ENCODE results near the gene LDLRAP1.
"Not testable (repeated sequence)": the region's sequence is repeated elsewhere in the genome, so short reads cannot be mapped to it uniquely, and the experiment has no call there.

LDLRAP1 gene, protein sequence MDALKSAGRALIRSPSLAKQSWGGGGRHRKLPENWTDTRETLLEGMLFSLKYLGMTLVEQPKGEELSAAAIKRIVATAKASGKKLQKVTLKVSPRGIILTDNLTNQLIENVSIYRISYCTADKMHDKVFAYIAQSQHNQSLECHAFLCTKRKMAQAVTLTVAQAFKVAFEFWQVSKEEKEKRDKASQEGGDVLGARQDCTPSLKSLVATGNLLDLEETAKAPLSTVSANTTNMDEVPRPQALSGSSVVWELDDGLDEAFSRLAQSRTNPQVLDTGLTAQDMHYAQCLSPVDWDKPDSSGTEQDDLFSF

DNA sequence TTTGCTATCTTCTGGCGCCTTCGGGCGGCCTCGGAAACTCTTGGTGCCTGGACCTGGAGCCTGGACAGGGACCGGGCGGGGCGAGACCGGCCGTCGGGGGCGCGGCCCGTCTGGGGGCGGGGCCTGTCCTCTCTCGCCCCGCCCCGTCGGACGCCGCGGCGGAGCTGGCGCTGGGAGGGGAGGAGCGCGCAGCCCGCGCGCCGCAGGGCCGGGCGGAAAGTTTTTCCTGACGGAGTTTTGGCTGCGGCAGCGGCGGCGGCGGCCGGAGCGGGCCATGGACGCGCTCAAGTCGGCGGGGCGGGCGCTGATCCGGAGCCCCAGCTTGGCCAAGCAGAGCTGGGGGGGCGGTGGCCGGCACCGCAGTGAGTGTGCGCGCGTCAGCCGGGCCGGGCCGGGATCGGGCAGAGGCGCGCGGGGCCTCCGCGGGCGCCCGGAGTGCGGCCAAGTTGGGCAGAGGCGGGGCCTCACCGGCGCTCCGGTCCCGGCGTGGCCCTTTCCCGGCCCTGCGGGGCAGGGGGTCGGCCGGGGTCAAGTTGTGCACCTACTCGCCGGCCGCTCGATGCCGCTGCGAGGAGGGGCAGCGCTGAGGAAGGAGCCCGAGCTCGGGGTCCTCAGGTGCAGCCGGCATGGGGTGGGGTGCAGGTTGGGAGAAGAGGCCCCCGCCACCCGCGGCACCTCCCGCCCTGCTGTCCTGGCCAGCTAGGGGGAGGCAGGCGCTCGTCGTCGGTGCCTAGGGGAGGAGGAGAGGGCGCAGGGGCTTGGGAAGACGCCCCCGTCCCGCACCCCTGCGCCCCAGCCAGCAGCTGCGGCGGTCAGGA lies at the start of gene LDLRAP1:
Gene LDLRAP1, plus strand, starts transcription at position 182 of the 818 bp plus-strand sequence. Its CDS starts 93 bp downstream, at position 275.
- intact Hi-C loops (cut with micrococcal nuclease) = loop anchor here (10.0 kb wide), 1 partner anchor 71 kb away; the partner anchor contains the start of gene MAN1C1
- H3K27ac Mint-ChIP-seq = peak within 1 kb of the TSS; percentile 71
- no peaks in the 10 kb centered on the region for H3K9me3 Mint-ChIP-seq

DNA sequence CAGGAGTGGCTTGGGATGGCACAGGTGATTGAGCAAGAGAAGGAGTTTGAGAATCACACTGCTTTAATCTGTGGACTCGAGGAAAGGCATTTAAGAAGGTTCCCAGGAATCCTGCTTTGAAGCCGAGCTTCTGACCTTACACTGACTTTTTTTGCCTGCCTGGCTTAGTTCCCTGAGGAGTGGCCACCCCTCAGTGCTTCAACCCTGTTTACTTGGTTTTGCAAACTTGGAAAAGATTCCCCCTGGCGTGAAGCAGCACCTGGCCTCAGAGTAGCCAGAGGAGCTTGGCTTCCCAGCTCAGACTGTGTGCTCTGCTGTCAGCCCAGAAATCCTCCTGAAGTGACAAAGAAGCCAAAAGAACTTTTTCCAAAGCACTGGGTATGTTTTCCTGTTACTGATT lies 48.5 kb upstream of the LDLRAP1 start:
- Mint-ChIP-seq H3K36me3 (ENCODE audit: low read depth) (peaks cover 85% of the 10 kb centered on the region), H3K9me3 (no peaks in the 10 kb centered on the region), H3K27ac (no peak overlapping the region), H3K27me3 (no peaks in the 10 kb centered on the region), H3K4me1 (ENCODE audit: low read depth) (no peaks in the 10 kb centered on the region), H3K4me3 (no peak overlapping the region)
- intact Hi-C loops (cut with micrococcal nuclease) = no loop called here

More for the DNA sequence above, at the start of gene LDLRAP1:
- peaks cover 11% of the 10 kb centered on the region for H3K27me3 Mint-ChIP-seq
- peaks cover 30% of the 10 kb centered on the region for H3K4me1 Mint-ChIP-seq (ENCODE audit: low read depth)
- H3K4me3 Mint-ChIP-seq = peak within 1 kb of the TSS; percentile 63
- H3K36me3 Mint-ChIP-seq (ENCODE audit: low read depth) = no peaks in the 10 kb centered on the region

DNA sequence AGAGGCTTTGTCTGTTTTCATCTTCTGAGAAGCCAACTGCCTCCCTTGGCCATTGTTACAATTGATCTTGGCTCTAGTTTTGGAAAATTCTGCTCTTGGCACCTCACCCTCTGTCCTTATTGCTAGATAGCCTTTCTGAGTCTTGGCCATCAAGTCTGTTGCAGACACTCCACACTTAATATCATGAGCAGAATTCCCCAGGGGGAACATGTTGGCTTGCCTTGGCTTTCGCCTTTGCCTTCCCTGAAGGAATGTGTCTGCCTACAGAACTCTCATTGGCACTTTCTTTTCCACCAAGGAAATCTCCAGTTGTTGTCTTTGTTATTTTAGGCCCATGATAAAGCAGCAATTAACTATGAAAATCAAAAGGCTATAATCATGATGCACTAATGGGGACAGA lies 42.7 kb upstream of the LDLRAP1 start:
- Mint-ChIP-seq H3K27me3 (no peaks in the 10 kb centered on the region), H3K27ac (no peak overlapping the region), H3K36me3 (ENCODE audit: low read depth) (peaks cover 59% of the 10 kb centered on the region), H3K4me3 (no peak overlapping the region), H3K9me3 (no peaks in the 10 kb centered on the region), H3K4me1 (ENCODE audit: low read depth) (peaks cover 12% of the 10 kb centered on the region)
- intact Hi-C loops (cut with micrococcal nuclease) = loop anchor here (5.0 kb wide), 1 partner anchor 312 kb away; no protein-coding TSS in a partner anchor

- H3K27me3 Mint-ChIP-seq = peaks cover 2% of the 10 kb centered on the region
Measured at GRCh38 chr1:25501235-25502058, 42.0 kb upstream of the LDLRAP1 start.

DNA sequence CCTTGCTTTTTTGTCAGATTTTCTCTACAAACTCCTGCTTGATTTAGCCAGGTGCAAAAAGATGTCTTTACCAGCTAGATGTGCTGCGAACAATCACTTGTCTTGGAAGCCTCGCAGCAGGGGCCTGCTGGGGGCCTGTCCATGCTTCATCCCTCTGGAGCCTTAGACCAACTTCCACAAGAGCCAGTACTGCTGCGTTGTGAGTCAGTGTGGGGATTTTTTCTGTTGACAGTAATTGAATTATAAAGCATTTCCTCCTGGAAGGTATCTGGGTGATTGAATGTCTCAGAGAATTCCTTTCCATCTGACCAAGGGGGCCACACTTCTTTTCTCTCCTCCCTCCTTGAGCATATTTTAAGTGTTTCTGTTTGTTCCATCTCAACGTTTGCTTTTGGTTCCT lies 40.4 kb upstream of the LDLRAP1 start:
- Mint-ChIP-seq H3K9me3 (no peaks in the 10 kb centered on the region), H3K36me3 (ENCODE audit: low read depth) (peaks cover 37% of the 10 kb centered on the region), H3K27me3 (peaks cover 2% of the 10 kb centered on the region), H3K4me3 (no peak overlapping the region), H3K4me1 (ENCODE audit: low read depth) (peaks cover 15% of the 10 kb centered on the region), H3K27ac (no peak overlapping the region)
- intact Hi-C loops (cut with micrococcal nuclease) = loop anchor here (5.0 kb wide), 1 partner anchor 309 kb away; no protein-coding TSS in a partner anchor

More at GRCh38 chr1:25501235-25502058, 42.0 kb upstream of the LDLRAP1 start:
- H3K9me3 Mint-ChIP-seq = no peaks in the 10 kb centered on the region
- H3K4me3 Mint-ChIP-seq = no peak overlapping the region
- peaks cover 15% of the 10 kb centered on the region for H3K4me1 Mint-ChIP-seq (ENCODE audit: low read depth)
- intact Hi-C loops (cut with micrococcal nuclease) = loop anchor here (5.0 kb wide), 1 partner anchor 311 kb away; no protein-coding TSS in a partner anchor
- H3K27ac Mint-ChIP-seq = no peak overlapping the region
- peaks cover 52% of the 10 kb centered on the region for H3K36me3 Mint-ChIP-seq (ENCODE audit: low read depth)

DNA sequence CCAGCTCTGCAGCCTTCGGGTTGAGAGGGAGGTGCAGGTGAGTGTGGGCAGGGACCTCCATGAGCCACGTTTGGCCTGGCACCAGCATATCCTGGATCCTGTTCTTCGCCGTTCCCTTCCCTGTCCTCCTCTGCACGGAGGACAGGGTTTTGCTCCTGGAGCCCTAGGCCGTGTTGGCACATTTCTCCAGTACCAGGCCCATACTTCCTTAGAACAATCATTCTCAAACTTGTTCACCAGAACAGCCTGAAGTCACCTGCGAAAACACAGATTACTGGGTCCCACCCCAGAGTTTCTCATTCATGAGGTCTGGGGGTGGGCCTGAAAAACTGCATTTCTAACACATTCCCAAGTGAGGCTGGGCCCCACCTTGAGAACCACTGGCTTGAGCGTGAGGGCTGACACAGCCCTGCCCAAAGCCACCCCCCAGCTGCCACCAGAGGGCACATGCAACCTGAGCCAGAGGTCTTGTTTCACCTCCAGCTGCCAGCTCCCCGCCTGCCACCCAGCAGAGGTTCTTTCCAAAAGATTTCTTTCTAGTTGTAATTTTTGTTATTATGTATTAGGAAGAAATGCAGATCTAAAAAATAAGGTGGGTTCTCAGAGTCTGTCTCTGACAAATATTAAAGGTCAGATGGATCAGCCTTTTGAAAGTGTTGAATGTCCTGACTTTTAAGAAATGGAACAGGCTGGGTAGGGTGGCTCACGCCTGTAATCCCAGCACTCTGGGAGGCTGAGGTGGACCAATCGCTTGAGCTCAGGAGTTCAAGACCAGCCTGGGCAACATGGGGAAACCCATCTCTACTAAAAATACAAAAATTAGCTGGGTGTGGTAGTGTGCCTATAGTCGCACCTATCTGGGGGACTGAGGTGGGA lies 39.6 kb upstream of the LDLRAP1 start:
- H3K4me1 Mint-ChIP-seq (ENCODE audit: low read depth) = peaks cover 15% of the 10 kb centered on the region
- H3K9me3 Mint-ChIP-seq = no peaks in the 10 kb centered on the region
- intact Hi-C loops (cut with micrococcal nuclease) = loop anchor here (5.0 kb wide), 1 partner anchor 309 kb away; no protein-coding TSS in a partner anchor
- H3K36me3 Mint-ChIP-seq (ENCODE audit: low read depth) = peaks cover 29% of the 10 kb centered on the region
- peaks cover 2% of the 10 kb centered on the region for H3K27me3 Mint-ChIP-seq
- H3K27ac Mint-ChIP-seq = no peak overlapping the region
- no peak overlapping the region for H3K4me3 Mint-ChIP-seq

- Mint-ChIP-seq H3K27me3 (peaks cover 2% of the 10 kb centered on the region), H3K4me1 (ENCODE audit: low read depth) (peaks cover 15% of the 10 kb centered on the region), H3K27ac (no peak overlapping the region), H3K4me3 (no peak overlapping the region), H3K9me3 (no peaks in the 10 kb centered on the region), H3K36me3 (ENCODE audit: low read depth) (peaks cover 28% of the 10 kb centered on the region)
- intact Hi-C loops (cut with micrococcal nuclease) = loop anchor here (5.0 kb wide), 1 partner anchor 307 kb away; no protein-coding TSS in a partner anchor
Measured at GRCh38 chr1:25504706-25505595, 38.5 kb upstream of the LDLRAP1 start.

DNA sequence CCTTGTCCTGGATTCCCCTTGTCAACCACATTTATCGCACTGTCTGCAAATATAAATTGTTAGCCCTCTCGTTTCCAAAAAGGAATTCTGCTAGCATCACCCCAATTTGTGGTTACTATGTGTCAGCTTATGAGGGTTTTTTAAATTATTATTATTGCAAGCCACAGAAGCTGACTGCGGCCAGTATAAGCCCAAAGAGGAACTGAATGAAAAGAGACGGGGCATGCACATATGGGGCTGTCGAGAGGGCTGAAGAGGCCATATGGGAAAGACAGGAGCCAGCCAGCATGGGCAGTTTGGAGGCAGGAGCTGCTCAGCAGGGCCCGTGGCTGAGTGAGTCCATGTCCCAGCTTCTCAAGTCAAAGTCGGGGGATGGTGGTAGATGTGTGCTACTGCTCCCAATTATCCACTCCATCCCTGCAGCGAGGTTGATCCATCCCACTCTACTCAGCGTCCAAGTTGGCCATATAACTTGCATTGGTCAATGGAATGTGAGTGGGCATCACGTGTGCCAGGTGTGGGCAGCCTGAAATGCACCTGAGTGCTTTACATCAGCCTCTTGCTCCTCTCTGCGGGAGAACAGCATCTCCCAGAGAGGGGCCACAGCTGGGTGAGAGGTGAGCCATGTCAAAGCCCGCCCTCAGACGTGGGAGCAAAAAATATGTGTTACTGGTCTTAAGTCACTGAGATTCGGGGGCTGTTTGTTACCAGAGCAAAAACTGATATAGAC lies 37.6 kb upstream of the LDLRAP1 start:
- no peak overlapping the region for H3K27ac Mint-ChIP-seq
- no peaks in the 10 kb centered on the region for H3K9me3 Mint-ChIP-seq
- H3K27me3 Mint-ChIP-seq = peaks cover 2% of the 10 kb centered on the region
- intact Hi-C loops (cut with micrococcal nuclease) = no loop called here
- no peak overlapping the region for H3K4me3 Mint-ChIP-seq
- peaks cover 19% of the 10 kb centered on the region for H3K36me3 Mint-ChIP-seq (ENCODE audit: low read depth)
- peaks cover 15% of the 10 kb centered on the region for H3K4me1 Mint-ChIP-seq (ENCODE audit: low read depth)

GRCh38 chr1:25506566-25507463 lies 36.6 kb upstream of the LDLRAP1 start:
- H3K9me3 Mint-ChIP-seq; H3K27ac Mint-ChIP-seq; H3K4me3 Mint-ChIP-seq; intact Hi-C loops (cut with micrococcal nuclease); H3K36me3 Mint-ChIP-seq (ENCODE audit: low read depth); H3K27me3 Mint-ChIP-seq: not testable (repeated sequence)
- peaks cover 15% of the 10 kb centered on the region for H3K4me1 Mint-ChIP-seq (ENCODE audit: low read depth)

- Mint-ChIP-seq H3K4me3 (no peak overlapping the region), H3K27me3 (peaks cover 7% of the 10 kb centered on the region), H3K27ac (no peak overlapping the region), H3K4me1 (ENCODE audit: low read depth) (no peaks in the 10 kb centered on the region), H3K9me3 (no peaks in the 10 kb centered on the region), H3K36me3 (ENCODE audit: low read depth) (no peaks in the 10 kb centered on the region)
- intact Hi-C loops (cut with micrococcal nuclease) = no loop called here
Measured at GRCh38 chr1:25513666-25514065, 29.7 kb upstream of the LDLRAP1 start.

- intact Hi-C loops (cut with micrococcal nuclease) = no loop called here
- Mint-ChIP-seq H3K9me3 (no peaks in the 10 kb centered on the region), H3K36me3 (ENCODE audit: low read depth) (no peaks in the 10 kb centered on the region), H3K4me1 (ENCODE audit: low read depth) (no peaks in the 10 kb centered on the region), H3K27me3 (peaks cover 7% of the 10 kb centered on the region), H3K27ac (no peak overlapping the region), H3K4me3 (no peak overlapping the region)
Measured at GRCh38 chr1:25515033-25515432, 28.4 kb upstream of the LDLRAP1 start.

Data from dendritic cell treated with granulocyte-macrophage colony-stimulating factor and Interleukin-4, amounts not matched to agents 40 ng/mL and 50 ng/mL, for 4 days (primary cell).